ENCODE measurements around the gene ITGB1BP1. TPM values are rescaled to one million over a fixed set of nuclear protein-coding genes. Genes with fewer than 3 reads are reported as not detected.

ITGB1BP1 gene
- total and polyA plus RNA-seq, 10 of the 15 experiments (the other 5 are each of a cell fraction or from before 2014, with no cell fraction given): 50.2 to 273 (median 97.2) TPM

DNA sequence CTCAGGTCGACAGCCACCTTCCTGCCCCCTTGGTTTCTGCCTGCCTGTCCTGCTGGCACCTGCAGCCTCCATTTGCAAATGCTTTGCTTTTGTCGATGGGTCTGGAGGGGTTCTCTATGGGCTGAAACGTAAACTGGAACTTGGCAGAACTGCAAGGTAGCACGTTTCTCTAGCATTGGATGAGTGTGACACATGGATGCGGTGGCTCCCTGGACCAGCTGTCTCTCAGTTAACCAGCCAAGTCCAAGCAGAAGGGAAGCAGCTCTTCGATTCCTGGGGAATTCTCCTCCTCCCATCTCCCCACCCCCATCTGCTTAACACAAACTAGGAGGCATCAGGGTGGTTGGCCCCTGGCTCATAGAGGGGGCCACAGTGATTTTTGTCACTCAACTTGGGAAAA lies 57.3 kb downstream of the ITGB1BP1 start:
- intact Hi-C loops (cut with micrococcal nuclease; ENCODE audit: unreplicated experiment): no loop called here
- RAD21 ChIA-PET (ENCODE audit: unreplicated experiment): no interaction called here
- no peak overlapping the region for H3K9ac ChIP-seq (ENCODE audit: control insufficient read depth, insufficient read depth, low read length)
- peaks cover 3% of the 10 kb centered on the region in 2 experiments; a peak in 3 of 4 replicates for H3K27me3 ChIP-seq (replicated peaks in 1 of 2; ENCODE audit: control insufficient read depth in 2 of 2, insufficient read depth in 2 of 2, low read length in 1 of 2)
- WGBS (ENCODE audit: insufficient coverage, insufficient replicate concordance, low lambda C conversion rate, missing lambda C conversion rate): 38% methylated on average over 6 of the region's 6 CpGs
- H3K4me2 ChIP-seq (ENCODE audit: control insufficient read depth, insufficient read depth): no peak overlapping the region
- DNase-seq (ENCODE audit: low read depth, low spot score) (no peak), ATAC-seq (no peak), FAIRE-seq (no peak)
- TF ChIP-seq STAT1 (conservative IDR thresholded peaks at IDR 0.05) (no peak), EED (IDR thresholded peaks at IDR 0.05; ENCODE audit: low read depth) (no peak), CREM (IDR thresholded peaks at IDR 0.05; ENCODE audit: low read depth) (no peak), POLR2AphosphoS5 (IDR thresholded peaks at IDR 0.05; ENCODE audit: low read length) (no peak), ETV6 (conservative IDR thresholded peaks at IDR 0.05 in 1 of 2, IDR thresholded peaks at IDR 0.05 in 1 of 2; ENCODE audit: borderline replicate concordance in 1 of 2, low read depth in 1 of 2) (no peak), TCF3 (IDR thresholded peaks at IDR 0.05; ENCODE audit: borderline replicate concordance, insufficient read depth, low read depth, low read length) (no peak), RAD21 (IDR thresholded peaks at IDR 0.05; ENCODE audit: insufficient read depth, low read depth, low read length) (no peak), IKZF2 (IDR thresholded peaks at IDR 0.05) (no peak), ASH2L (IDR thresholded peaks at IDR 0.05; ENCODE audit: borderline replicate concordance, low read depth) (no peak), NR2C1 (IDR thresholded peaks at IDR 0.05) (no peak), HDGF (IDR thresholded peaks at IDR 0.05) (no peak), IKZF1 (conservative IDR thresholded peaks at IDR 0.05) (no peak), POLR2A (IDR thresholded peaks at IDR 0.05; ENCODE audit: low read depth, low read length) (no peak), RAD51 (IDR thresholded peaks at IDR 0.05) (no peak), EGR1 (IDR thresholded peaks at IDR 0.05; ENCODE audit: borderline replicate concordance in 1 of 2, low read depth in 2 of 2, low read length in 2 of 2) (no peak), BCL11A (IDR thresholded peaks at IDR 0.05; ENCODE audit: low read depth, low read length) (no peak)
- TF ChIP-seq, protein P1, sequence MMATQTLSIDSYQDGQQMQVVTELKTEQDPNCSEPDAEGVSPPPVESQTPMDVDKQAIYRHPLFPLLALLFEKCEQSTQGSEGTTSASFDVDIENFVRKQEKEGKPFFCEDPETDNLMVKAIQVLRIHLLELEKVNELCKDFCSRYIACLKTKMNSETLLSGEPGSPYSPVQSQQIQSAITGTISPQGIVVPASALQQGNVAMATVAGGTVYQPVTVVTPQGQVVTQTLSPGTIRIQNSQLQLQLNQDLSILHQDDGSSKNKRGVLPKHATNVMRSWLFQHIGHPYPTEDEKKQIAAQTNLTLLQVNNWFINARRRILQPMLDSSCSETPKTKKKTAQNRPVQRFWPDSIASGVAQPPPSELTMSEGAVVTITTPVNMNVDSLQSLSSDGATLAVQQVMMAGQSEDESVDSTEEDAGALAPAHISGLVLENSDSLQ (IDR thresholded peaks at IDR 0.05): no peak
- TF ChIP-seq, protein P2, sequence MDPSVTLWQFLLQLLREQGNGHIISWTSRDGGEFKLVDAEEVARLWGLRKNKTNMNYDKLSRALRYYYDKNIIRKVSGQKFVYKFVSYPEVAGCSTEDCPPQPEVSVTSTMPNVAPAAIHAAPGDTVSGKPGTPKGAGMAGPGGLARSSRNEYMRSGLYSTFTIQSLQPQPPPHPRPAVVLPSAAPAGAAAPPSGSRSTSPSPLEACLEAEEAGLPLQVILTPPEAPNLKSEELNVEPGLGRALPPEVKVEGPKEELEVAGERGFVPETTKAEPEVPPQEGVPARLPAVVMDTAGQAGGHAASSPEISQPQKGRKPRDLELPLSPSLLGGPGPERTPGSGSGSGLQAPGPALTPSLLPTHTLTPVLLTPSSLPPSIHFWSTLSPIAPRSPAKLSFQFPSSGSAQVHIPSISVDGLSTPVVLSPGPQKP (IDR thresholded peaks at IDR 0.05; ENCODE audit: low read depth, low read length): no peak
- TF ChIP-seq, protein P3, sequence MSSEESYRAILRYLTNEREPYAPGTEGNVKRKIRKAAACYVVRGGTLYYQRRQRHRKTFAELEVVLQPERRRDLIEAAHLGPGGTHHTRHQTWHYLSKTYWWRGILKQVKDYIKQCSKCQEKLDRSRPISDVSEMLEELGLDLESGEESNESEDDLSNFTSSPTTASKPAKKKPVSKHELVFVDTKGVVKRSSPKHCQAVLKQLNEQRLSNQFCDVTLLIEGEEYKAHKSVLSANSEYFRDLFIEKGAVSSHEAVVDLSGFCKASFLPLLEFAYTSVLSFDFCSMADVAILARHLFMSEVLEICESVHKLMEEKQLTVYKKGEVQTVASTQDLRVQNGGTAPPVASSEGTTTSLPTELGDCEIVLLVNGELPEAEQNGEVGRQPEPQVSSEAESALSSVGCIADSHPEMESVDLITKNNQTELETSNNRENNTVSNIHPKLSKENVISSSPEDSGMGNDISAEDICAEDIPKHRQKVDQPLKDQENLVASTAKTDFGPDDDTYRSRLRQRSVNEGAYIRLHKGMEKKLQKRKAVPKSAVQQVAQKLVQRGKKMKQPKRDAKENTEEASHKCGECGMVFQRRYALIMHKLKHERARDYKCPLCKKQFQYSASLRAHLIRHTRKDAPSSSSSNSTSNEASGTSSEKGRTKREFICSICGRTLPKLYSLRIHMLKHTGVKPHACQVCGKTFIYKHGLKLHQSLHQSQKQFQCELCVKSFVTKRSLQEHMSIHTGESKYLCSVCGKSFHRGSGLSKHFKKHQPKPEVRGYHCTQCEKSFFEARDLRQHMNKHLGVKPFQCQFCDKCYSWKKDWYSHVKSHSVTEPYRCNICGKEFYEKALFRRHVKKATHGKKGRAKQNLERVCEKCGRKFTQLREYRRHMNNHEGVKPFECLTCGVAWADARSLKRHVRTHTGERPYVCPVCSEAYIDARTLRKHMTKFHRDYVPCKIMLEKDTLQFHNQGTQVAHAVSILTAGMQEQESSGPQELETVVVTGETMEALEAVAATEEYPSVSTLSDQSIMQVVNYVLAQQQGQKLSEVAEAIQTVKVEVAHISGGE (CRISPR knock-in tag; IDR thresholded peaks at IDR 0.05): no peak
- TF ChIP-seq, protein P4, sequence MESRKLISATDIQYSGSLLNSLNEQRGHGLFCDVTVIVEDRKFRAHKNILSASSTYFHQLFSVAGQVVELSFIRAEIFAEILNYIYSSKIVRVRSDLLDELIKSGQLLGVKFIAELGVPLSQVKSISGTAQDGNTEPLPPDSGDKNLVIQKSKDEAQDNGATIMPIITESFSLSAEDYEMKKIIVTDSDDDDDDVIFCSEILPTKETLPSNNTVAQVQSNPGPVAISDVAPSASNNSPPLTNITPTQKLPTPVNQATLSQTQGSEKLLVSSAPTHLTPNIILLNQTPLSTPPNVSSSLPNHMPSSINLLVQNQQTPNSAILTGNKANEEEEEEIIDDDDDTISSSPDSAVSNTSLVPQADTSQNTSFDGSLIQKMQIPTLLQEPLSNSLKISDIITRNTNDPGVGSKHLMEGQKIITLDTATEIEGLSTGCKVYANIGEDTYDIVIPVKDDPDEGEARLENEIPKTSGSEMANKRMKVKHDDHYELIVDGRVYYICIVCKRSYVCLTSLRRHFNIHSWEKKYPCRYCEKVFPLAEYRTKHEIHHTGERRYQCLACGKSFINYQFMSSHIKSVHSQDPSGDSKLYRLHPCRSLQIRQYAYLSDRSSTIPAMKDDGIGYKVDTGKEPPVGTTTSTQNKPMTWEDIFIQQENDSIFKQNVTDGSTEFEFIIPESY (IDR thresholded peaks at IDR 0.05): no peak
- no TSS peak for BruUV-seq (replicated peaks)
- H3K36me3 ChIP-seq (ENCODE audit: control insufficient read depth in 2 of 2, insufficient read depth in 2 of 2, low read length in 1 of 2): no peaks in the 10 kb centered on the region
- H3K9me3 ChIP-seq (replicated peaks; ENCODE audit: control insufficient read depth, insufficient read depth, low read length): no peaks in the 10 kb centered on the region
- H3K4me1 ChIP-seq (ENCODE audit: control insufficient read depth, insufficient read depth, low read length): no peaks in the 10 kb centered on the region
- no peak overlapping the region for H2AFZ ChIP-seq (ENCODE audit: control insufficient read depth, low read depth, low read length)
- CTCF ChIA-PET: no interaction called here
- no peaks in the 10 kb centered on the region for H4K20me1 ChIP-seq (ENCODE audit: control insufficient read depth, insufficient read depth)
- H3K27ac ChIP-seq (ENCODE audit: control insufficient read depth, insufficient read depth): no peak overlapping the region
- in situ Hi-C loops (cut with MboI): no loop called here
- SMC1A ChIA-PET (ENCODE audit: uncharacterized antibody, unreplicated experiment): interaction anchor here (0.6 to 1.0 kb wide), 2 partner anchors 13 to 31 kb away, joined by 3 read pairs; no protein-coding TSS in a partner anchor
- no peak overlapping the region for H3K4me3 ChIP-seq
- H3K79me2 ChIP-seq (ENCODE audit: control insufficient read depth, insufficient read depth, low read length): no peaks in the 10 kb centered on the region
- POLR2A ChIA-PET: no interaction called here

Measured in GM12878 (cell line).